Measurements from ENCODE around the gene CIBAR2. TPM values are rescaled to one million over a fixed set of nuclear protein-coding genes. Genes with fewer than 3 reads are reported as not detected.

CIBAR2 gene
- total RNA-seq, 1 donor from 2014 or later, result 4.9 TPM

DNA sequence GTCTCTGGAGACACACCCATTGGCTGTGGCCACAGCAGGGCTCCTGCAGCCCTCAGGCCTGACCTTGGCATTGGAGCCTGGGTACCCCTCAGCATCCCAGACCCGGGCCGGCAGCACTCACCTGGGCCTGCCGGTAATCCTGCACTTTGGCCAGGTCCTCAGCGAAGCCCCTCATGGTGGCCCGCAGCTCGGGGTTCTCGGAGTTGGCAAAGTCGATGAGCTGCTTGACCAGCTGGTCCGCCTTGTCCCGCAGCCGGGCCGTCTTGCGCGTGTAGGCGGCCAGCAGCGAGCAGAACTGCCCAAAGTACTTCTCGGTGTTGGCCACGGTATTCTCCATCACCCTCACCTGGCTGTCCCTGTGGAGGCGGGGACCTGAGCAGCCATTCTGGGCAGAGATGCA, 2.2 kb downstream of the CIBAR2 start:
- no peak overlapping the region for H3K27ac Mint-ChIP-seq
- no peaks in the 10 kb centered on the region for H3K27me3 Mint-ChIP-seq
- no peak for DNase-seq (ENCODE audit: extremely low spot score, unreplicated experiment)
- TF ChIP-seq, protein P1, sequence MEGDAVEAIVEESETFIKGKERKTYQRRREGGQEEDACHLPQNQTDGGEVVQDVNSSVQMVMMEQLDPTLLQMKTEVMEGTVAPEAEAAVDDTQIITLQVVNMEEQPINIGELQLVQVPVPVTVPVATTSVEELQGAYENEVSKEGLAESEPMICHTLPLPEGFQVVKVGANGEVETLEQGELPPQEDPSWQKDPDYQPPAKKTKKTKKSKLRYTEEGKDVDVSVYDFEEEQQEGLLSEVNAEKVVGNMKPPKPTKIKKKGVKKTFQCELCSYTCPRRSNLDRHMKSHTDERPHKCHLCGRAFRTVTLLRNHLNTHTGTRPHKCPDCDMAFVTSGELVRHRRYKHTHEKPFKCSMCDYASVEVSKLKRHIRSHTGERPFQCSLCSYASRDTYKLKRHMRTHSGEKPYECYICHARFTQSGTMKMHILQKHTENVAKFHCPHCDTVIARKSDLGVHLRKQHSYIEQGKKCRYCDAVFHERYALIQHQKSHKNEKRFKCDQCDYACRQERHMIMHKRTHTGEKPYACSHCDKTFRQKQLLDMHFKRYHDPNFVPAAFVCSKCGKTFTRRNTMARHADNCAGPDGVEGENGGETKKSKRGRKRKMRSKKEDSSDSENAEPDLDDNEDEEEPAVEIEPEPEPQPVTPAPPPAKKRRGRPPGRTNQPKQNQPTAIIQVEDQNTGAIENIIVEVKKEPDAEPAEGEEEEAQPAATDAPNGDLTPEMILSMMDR (conservative IDR thresholded peaks at IDR 0.05), result no peak
- no peak overlapping the region for H3K4me3 Mint-ChIP-seq
- no peaks in the 10 kb centered on the region for H3K36me3 Mint-ChIP-seq
- no peaks in the 10 kb centered on the region for H3K9me3 Mint-ChIP-seq
- H3K4me1 Mint-ChIP-seq (ENCODE audit: unreplicated experiment), result peaks cover 20% of the 10 kb centered on the region

DNA sequence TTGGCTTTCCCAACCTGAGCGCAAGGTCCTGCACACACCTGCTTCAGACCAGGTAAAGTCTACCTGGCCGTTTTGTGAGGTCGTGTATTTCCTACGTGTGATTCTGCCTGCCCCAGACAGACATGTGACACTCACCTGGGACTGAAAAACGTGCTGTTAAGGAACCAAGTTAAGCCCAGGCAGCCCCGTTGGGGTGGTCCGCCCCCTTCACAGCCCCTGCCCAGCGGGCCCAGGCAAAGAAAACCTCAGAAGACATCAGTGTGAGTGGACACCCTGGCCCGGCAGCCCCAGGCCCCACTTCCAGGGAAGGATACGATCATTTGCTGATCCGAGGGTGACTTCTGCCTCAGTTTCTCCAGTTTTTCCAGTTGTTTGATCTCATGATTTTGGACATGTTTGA, 4.7 kb downstream of the CIBAR2 start:
- Mint-ChIP-seq H3K27me3 (no peaks in the 10 kb centered on the region), H3K4me3 (no peak overlapping the region), H3K9me3 (no peaks in the 10 kb centered on the region), H3K36me3 (no peaks in the 10 kb centered on the region), H3K27ac (no peak overlapping the region), H3K4me1 (ENCODE audit: unreplicated experiment) (peaks cover 9% of the 10 kb centered on the region)
- no peak for DNase-seq (ENCODE audit: extremely low spot score, unreplicated experiment)
- TF ChIP-seq, protein P1 (conservative IDR thresholded peaks at IDR 0.05), result no peak

DNA sequence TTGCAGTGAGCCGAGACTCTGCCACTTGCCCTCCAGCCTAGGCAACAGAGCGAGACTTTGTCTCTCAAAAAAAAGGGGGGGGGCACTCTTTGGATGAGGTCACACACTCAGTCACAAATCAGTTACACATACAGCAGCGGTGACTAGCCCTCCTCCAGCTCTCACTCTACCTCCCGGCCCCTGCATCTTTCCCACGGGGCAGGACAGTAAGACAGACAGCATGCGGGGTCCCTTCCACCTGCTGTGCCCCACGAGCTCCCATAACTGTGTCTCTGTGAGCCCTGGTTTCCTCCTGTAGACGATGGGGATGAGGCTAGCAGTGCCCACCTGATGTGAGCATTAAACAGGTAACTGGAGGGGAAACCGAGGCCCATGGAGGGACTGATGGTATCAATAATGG, 5.2 kb downstream of the CIBAR2 start:
- Mint-ChIP-seq H3K9me3 (no peaks in the 10 kb centered on the region), H3K4me1 (ENCODE audit: unreplicated experiment) (peaks cover 10% of the 10 kb centered on the region), H3K4me3 (no peak overlapping the region), H3K27me3 (no peaks in the 10 kb centered on the region), H3K36me3 (no peaks in the 10 kb centered on the region), H3K27ac (no peak overlapping the region)
- DNase-seq (ENCODE audit: extremely low spot score, unreplicated experiment), result no peak
- TF ChIP-seq, protein P1 (conservative IDR thresholded peaks at IDR 0.05), result no peak

DNA sequence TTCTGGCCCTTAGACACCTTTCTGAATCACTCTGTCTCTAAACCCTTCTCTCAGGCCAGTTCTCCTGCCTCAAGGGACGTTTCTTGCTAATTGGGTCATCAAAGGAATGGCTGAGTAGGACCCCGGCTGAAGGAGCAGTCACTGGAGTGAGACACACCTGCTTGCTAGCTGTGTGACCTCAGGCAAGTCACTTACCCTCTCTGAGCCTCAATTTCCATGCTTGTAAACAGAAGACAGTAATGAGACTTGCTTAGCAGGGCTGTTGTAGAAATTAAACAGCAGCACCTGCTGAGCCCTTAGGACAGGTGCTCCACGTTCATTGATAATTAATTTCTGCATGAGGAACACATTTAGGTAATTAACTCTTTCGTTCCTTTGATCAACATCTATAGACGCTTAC, 6.8 kb downstream of the CIBAR2 start:
- TF ChIP-seq, protein P1 (conservative IDR thresholded peaks at IDR 0.05), result no peak
- Mint-ChIP-seq H3K4me1 (ENCODE audit: unreplicated experiment) (peaks cover 4% of the 10 kb centered on the region), H3K4me3 (no peak overlapping the region), H3K27me3 (peaks cover 3% of the 10 kb centered on the region), H3K9me3 (no peaks in the 10 kb centered on the region), H3K27ac (no peak overlapping the region), H3K36me3 (no peaks in the 10 kb centered on the region)
- DNase-seq (ENCODE audit: extremely low spot score, unreplicated experiment), result no peak

GRCh38 chr16:85104821-85105391, 7.4 kb downstream of the CIBAR2 start:
- Mint-ChIP-seq H3K27ac (no peak overlapping the region), H3K27me3 (peaks cover 3% of the 10 kb centered on the region), H3K4me1 (ENCODE audit: unreplicated experiment) (peaks cover 4% of the 10 kb centered on the region), H3K4me3 (no peak overlapping the region), H3K9me3 (no peaks in the 10 kb centered on the region), H3K36me3 (no peaks in the 10 kb centered on the region)
- DNase-seq (ENCODE audit: extremely low spot score, unreplicated experiment), result no peak
- TF ChIP-seq, protein P1 (conservative IDR thresholded peaks at IDR 0.05), result no peak

DNA sequence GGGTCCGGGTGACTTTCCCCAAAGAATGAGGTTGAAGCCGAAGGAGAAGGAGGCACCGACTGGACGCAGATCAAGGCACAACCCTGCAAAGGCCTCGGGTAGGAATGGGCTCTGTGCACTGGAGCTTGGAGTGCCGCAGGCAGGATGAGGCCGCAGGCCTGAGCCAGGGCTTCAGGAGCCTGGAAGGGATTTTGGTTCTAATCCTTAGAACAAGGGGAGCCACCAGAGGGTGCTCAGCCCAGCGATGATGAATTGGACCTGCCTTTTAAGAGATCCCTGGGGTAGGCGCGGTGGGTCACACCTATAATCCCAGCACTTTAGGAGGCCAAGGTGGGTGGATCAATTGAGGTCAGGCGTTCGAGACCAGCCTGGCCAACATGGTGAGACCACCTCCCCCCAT, 8.1 kb downstream of the CIBAR2 start:
- H3K9me3 Mint-ChIP-seq, result no peaks in the 10 kb centered on the region
- H3K36me3 Mint-ChIP-seq, result no peaks in the 10 kb centered on the region
- DNase-seq (ENCODE audit: extremely low spot score, unreplicated experiment), result no peak
- TF ChIP-seq, protein P1 (conservative IDR thresholded peaks at IDR 0.05), result no peak
- no peak overlapping the region for H3K27ac Mint-ChIP-seq
- no peak overlapping the region for H3K4me3 Mint-ChIP-seq
- H3K4me1 Mint-ChIP-seq (ENCODE audit: unreplicated experiment), result peaks cover 4% of the 10 kb centered on the region
- peaks cover 3% of the 10 kb centered on the region for H3K27me3 Mint-ChIP-seq

Measured in type B pancreatic cell (in vitro differentiated cells).